ENCODE data around the gene PCDH9. TPM values are rescaled to one million over a fixed set of nuclear protein-coding genes. Genes with fewer than 3 reads are reported as not detected.

Gene PCDH9
- polyA plus RNA-seq, 1 experiment: 3.3 TPM

- H3K9me3 ChIP-seq (ENCODE audit: control insufficient read depth, insufficient read depth, low read length): no peaks in the 10 kb centered on the region
- no peak for TF ChIP-seq CTCF (IDR thresholded peaks at IDR 0.05; ENCODE audit: low read depth, low read length)
- no peak overlapping the region for H3K4me3 ChIP-seq (ENCODE audit: low read depth, low read length)
- CTCF ChIA-PET: no interaction called here
- POLR2A ChIA-PET: no interaction called here
- no peak for DNase-seq (ENCODE audit: low read depth, low spot score)
- H3K27ac ChIP-seq (ENCODE audit: low read depth, low read length): no peak overlapping the region
- H3K27me3 ChIP-seq (ENCODE audit: control insufficient read depth, insufficient read depth, low read length): no peaks in the 10 kb centered on the region
These were observed 820.6 kb downstream of the PCDH9 start for GRCh38 chr13:66409542-66409941.

GRCh38 chr13:66407128-66407527 lies 823.0 kb downstream of the PCDH9 start:
- H3K27ac ChIP-seq (ENCODE audit: low read depth, low read length): no peak overlapping the region
- H3K9me3 ChIP-seq (ENCODE audit: control insufficient read depth, insufficient read depth, low read length): no peaks in the 10 kb centered on the region
- ChIA-PET POLR2A (no interaction called here), CTCF (no interaction called here)
- no peak overlapping the region for H3K4me3 ChIP-seq (ENCODE audit: low read depth, low read length)
- H3K27me3 ChIP-seq (ENCODE audit: control insufficient read depth, insufficient read depth, low read length): no peaks in the 10 kb centered on the region
- TF ChIP-seq CTCF (IDR thresholded peaks at IDR 0.05; ENCODE audit: low read depth, low read length): no peak
- no peak for DNase-seq (ENCODE audit: low read depth, low spot score)

GRCh38 chr13:66405908-66406802 lies 824.0 kb downstream of the PCDH9 start:
- H3K27ac ChIP-seq (ENCODE audit: low read depth, low read length): no peak overlapping the region
- TF ChIP-seq CTCF (IDR thresholded peaks at IDR 0.05; ENCODE audit: low read depth, low read length): no peak
- H3K4me3 ChIP-seq (ENCODE audit: low read depth, low read length): no peak overlapping the region
- CTCF ChIA-PET: no interaction called here
- peak; percentile 16 for DNase-seq (ENCODE audit: low read depth, low spot score)
- no peaks in the 10 kb centered on the region for H3K27me3 ChIP-seq (ENCODE audit: control insufficient read depth, insufficient read depth, low read length)
- H3K9me3 ChIP-seq (ENCODE audit: control insufficient read depth, insufficient read depth, low read length): no peaks in the 10 kb centered on the region
- POLR2A ChIA-PET: no interaction called here

- no peak for TF ChIP-seq CTCF (IDR thresholded peaks at IDR 0.05; ENCODE audit: low read depth, low read length)
- CTCF ChIA-PET: no interaction called here
- POLR2A ChIA-PET: no interaction called here
- DNase-seq (ENCODE audit: low read depth, low spot score): no peak
- Histone ChIP-seq H3K27ac (ENCODE audit: low read depth, low read length) (no peak overlapping the region), H3K9me3 (ENCODE audit: control insufficient read depth, insufficient read depth, low read length) (no peaks in the 10 kb centered on the region), H3K27me3 (ENCODE audit: control insufficient read depth, insufficient read depth, low read length) (no peaks in the 10 kb centered on the region), H3K4me3 (ENCODE audit: low read depth, low read length) (no peak overlapping the region)
These were observed 827.6 kb downstream of the PCDH9 start for GRCh38 chr13:66402546-66402945.

GRCh38 chr13:66402066-66402465 lies 828.1 kb downstream of the PCDH9 start:
- Histone ChIP-seq H3K27ac (ENCODE audit: low read depth, low read length) (no peak overlapping the region), H3K9me3 (ENCODE audit: control insufficient read depth, insufficient read depth, low read length) (no peaks in the 10 kb centered on the region), H3K27me3 (ENCODE audit: control insufficient read depth, insufficient read depth, low read length) (no peaks in the 10 kb centered on the region), H3K4me3 (ENCODE audit: low read depth, low read length) (no peak overlapping the region)
- POLR2A ChIA-PET: no interaction called here
- no peak for DNase-seq (ENCODE audit: low read depth, low spot score)
- CTCF ChIA-PET: no interaction called here
- TF ChIP-seq CTCF (IDR thresholded peaks at IDR 0.05; ENCODE audit: low read depth, low read length): no peak

Measured in AG04450 (cell line).